22Rv1 (cell line): Measurements from ENCODE around the gene LRRC46.

Experiments used
- H3K27ac ChIP-seq: fragments of 450-650 bp; 2 replicates; pipeline ENCODE4 v1.5.1; 2017
- CTCF ChIP-seq: fragments of 450-650 bp; IDR thresholded peaks from 2 replicates; pipeline ENCODE4 v1.5.1; 2017; ENCODE audit warnings: mild to moderate bottlenecking
- ZFX ChIP-seq: fragments of 450-650 bp; IDR thresholded peaks from 2 replicates; pipeline ENCODE4 v1.6.1; 2017; ENCODE audit warnings: antibody characterized with exemption, borderline replicate concordance

Gene LRRC46

GRCh38 chr17:47877368-47878034 lies 46.0 kb downstream of the LRRC46 start:
- H3K27ac ChIP-seq = no peak overlapping the region
- TF ChIP-seq ZFX = no peak
- TF ChIP-seq CTCF = no peak

GRCh38 chr17:47878203-47879027 lies 46.9 kb downstream of the LRRC46 start:
- H3K27ac ChIP-seq = no peak overlapping the region
- TF ChIP-seq ZFX = no peak
- TF ChIP-seq CTCF = no peak

- no peak overlapping the region for H3K27ac ChIP-seq
- TF ChIP-seq ZFX = no peak
- no peak for TF ChIP-seq CTCF
Measured at GRCh38 chr17:47879028-47879585, 47.6 kb downstream of the LRRC46 start.

- no peak overlapping the region for H3K27ac ChIP-seq
- no peak for TF ChIP-seq ZFX
- no peak for TF ChIP-seq CTCF
Measured at GRCh38 chr17:47879776-47880454, 48.4 kb downstream of the LRRC46 start.

GRCh38 chr17:47882247-47882646 lies 50.8 kb downstream of the LRRC46 start:
- H3K27ac ChIP-seq = no peak overlapping the region
- TF ChIP-seq ZFX (no peak), CTCF (no peak)

- TF ChIP-seq ZFX (no peak), CTCF (no peak)
- no peak overlapping the region for H3K27ac ChIP-seq
Measured at GRCh38 chr17:47882695-47883588, 51.5 kb downstream of the LRRC46 start.
